ACC112 (cell line): Measurements from ENCODE around the gene MRPL14.

Source experiments
- H2AFZ ChIP-seq: fragments of 200-600 bp; sonication (generic); one replicate; pipeline ENCODE4 v1.6.0; 2017; ENCODE audit warnings: antibody characterized with exemption, low read length; ENCODE audit not compliant: unreplicated experiment
- H3K27ac ChIP-seq: fragments of 200-600 bp; sonication (generic); 2 replicates; pipeline ENCODE4 v1.5.1; 2014; ENCODE audit warnings: low read depth, mild to moderate bottlenecking, antibody characterized with exemption, low read length, moderate library complexity
- H3K27me3 ChIP-seq: fragments of 200-600 bp; sonication (generic); 2 replicates; pipeline ENCODE4 v1.6.1; 2014; ENCODE audit warnings: mild to moderate bottlenecking, antibody characterized with exemption, low read length, moderate library complexity, mixed read lengths; ENCODE audit not compliant: insufficient read depth
- H3K36me3 ChIP-seq: fragments of 200-600 bp; sonication (generic); 2 replicates; pipeline ENCODE4 v1.6.1; 2016; ENCODE audit warnings: mild to moderate bottlenecking, antibody characterized with exemption, low read length, moderate library complexity, mixed read lengths; ENCODE audit not compliant: insufficient read depth
- H3K4me1 ChIP-seq: fragments of 200-600 bp; sonication (generic); one replicate; pipeline ENCODE4 v1.6.1; 2016; ENCODE audit warnings: low read length, mixed read lengths; ENCODE audit not compliant: insufficient read depth, unreplicated experiment, control insufficient read depth
- H3K4me3 ChIP-seq: fragments of 200-600 bp; sonication (generic); 2 replicates; pipeline ENCODE4 v1.5.1; 2014; ENCODE audit warnings: mild to moderate bottlenecking, low read depth, low read length
- H3K79me2 ChIP-seq: fragments of 200-600 bp; sonication (generic); one replicate; pipeline ENCODE4 v1.6.0; 2016; ENCODE audit warnings: low read length; ENCODE audit not compliant: control insufficient read depth, unreplicated experiment, insufficient read depth

Gene MRPL14

GRCh38 chr6:44072959-44073611, 54.2 kb downstream of the MRPL14 start:
- Histone ChIP-seq H3K27ac (peak overlapping the region; percentile 96), H3K4me1 (peaks cover 39% of the 10 kb centered on the region), H3K4me3 (peak overlapping the region; percentile 69), H2AFZ (no peak overlapping the region), H3K27me3 (no peaks in the 10 kb centered on the region), H3K36me3 (no peaks in the 10 kb centered on the region), H3K79me2 (no peaks in the 10 kb centered on the region)

DNA sequence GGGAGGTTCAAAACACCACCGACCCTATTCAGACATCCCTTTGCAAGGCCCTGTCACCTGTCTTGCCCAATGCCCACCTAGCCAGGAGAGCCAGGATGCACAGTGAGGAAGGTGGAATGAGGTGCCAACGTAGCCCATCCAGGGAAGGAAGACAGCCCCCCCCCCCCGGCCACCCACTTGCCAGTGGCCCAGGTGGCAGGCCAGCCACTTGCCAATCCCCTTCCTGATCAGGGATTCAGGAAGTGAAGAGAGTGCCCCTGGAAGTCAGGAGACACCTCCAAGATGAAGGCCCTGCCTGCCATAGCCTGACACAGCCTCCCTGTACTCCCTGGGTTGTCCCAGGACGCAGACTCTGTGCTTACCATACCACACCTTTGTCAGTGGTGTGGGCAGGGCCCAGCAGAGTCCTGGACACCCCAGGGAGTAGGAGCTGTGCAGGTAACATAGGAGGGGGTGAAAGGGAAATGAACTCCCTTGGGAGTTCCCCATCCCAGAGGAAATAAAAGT, 54.7 kb downstream of the MRPL14 start:
- Histone ChIP-seq H3K27ac (peak overlapping the region; percentile 96), H3K4me3 (peak overlapping the region; percentile 69), H2AFZ (no peak overlapping the region), H3K79me2 (no peaks in the 10 kb centered on the region), H3K36me3 (no peaks in the 10 kb centered on the region), H3K4me1 (peaks cover 39% of the 10 kb centered on the region), H3K27me3 (no peaks in the 10 kb centered on the region)

DNA sequence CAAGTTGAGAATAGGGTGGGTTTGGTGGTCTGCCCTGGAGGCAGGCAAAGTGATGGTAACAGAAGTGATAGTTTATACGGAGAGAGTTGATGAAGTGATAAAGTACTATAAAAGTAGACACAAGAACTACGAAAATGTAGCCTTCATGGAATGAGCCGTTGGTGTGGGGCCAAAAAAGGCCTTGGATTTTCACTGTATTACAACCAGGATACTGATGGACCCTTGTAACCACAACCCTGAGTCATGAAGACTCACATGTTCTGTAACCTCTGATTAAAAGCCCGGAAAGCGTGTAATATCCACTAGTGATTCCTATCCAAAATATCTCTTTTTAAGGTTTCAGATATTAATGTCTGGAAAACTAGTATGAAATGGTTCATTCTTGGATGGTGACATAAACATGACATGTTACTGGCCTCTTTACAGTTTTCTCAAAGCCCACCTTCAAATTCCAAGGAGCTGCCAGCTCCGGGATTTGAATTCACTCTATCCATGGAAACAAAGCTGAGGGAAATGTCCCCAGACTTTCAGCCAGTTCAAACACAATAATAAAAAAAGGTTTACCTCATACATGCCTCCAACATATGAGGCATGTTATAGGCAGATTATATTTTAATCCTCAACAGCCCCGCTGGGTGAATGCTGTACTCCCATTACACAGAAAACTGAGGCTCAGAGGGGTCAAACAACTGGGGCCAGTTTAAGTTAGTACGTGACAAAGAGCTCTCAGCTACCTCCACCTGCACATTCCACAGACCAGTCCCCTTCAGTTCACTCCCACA, 55.4 kb downstream of the MRPL14 start:
- Histone ChIP-seq H3K36me3 (no peaks in the 10 kb centered on the region), H3K4me1 (peaks cover 41% of the 10 kb centered on the region), H3K27ac (peak overlapping the region; percentile 96), H2AFZ (peak overlapping the region; percentile 70), H3K4me3 (peak overlapping the region; percentile 29), H3K27me3 (no peaks in the 10 kb centered on the region), H3K79me2 (no peaks in the 10 kb centered on the region)

- H3K27me3 ChIP-seq: no peaks in the 10 kb centered on the region
- no peak overlapping the region for H3K4me3 ChIP-seq
- H3K27ac ChIP-seq: no peak overlapping the region
- no peak overlapping the region for H2AFZ ChIP-seq
- peaks cover 51% of the 10 kb centered on the region for H3K4me1 ChIP-seq
- H3K79me2 ChIP-seq: no peaks in the 10 kb centered on the region
- H3K36me3 ChIP-seq: no peaks in the 10 kb centered on the region
These were observed 58.5 kb downstream of the MRPL14 start for GRCh38 chr6:44068607-44069296.

- Histone ChIP-seq H3K27ac (peak overlapping the region; percentile 89; the same call in 1 of the 2 replicates), H3K4me1 (peaks cover 46% of the 10 kb centered on the region), H3K4me3 (no peak overlapping the region), H3K79me2 (no peaks in the 10 kb centered on the region), H3K27me3 (no peaks in the 10 kb centered on the region), H3K36me3 (no peaks in the 10 kb centered on the region), H2AFZ (no peak overlapping the region)
These were observed 59.8 kb downstream of the MRPL14 start for GRCh38 chr6:44067173-44068139.

GRCh38 chr6:44066394-44067172, 60.7 kb downstream of the MRPL14 start:
- H3K4me1 ChIP-seq: peaks cover 47% of the 10 kb centered on the region
- no peak overlapping the region for H3K4me3 ChIP-seq
- no peak overlapping the region for H2AFZ ChIP-seq
- no peaks in the 10 kb centered on the region for H3K36me3 ChIP-seq
- H3K79me2 ChIP-seq: no peaks in the 10 kb centered on the region
- H3K27ac ChIP-seq: peak overlapping the region; percentile 89; the same call in 1 of the 2 replicates
- H3K27me3 ChIP-seq: no peaks in the 10 kb centered on the region

DNA sequence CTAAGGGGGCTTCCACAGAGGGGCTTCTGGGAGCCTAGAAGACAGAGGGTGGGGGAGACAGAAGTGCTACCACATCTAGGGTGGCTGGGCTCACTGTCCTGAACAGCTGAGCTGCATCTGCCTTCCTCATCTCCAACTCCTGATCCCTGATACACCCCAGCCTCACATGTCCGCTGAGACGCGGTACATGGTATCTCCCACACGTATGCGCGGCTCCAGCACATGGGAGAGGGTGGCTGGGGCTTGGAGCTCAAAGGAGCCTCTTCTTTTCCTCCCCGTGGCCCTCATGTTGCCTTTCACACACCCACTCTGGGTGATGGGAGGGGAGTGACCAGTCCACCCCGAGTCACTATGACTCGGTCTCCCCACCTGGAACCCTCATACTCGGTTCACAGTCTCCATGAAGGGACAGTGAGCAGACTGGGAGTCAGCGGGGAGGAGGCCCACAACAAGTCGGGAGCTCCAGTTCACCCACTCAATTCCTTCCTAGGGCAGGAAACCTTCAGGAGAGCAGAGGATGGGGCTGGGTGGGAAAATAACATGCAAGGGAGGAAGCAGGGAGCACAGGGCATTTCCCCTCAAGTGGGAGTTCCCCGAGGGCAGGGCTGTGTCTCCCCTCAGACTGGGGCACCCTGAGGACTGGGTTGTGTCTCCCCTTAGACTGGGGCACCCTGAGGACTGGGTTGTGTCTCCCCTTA, 61.7 kb downstream of the MRPL14 start:
- H3K27ac ChIP-seq: peak overlapping the region; percentile 89
- no peak overlapping the region for H2AFZ ChIP-seq
- no peak overlapping the region for H3K4me3 ChIP-seq
- H3K27me3 ChIP-seq: no peaks in the 10 kb centered on the region
- H3K36me3 ChIP-seq: no peaks in the 10 kb centered on the region
- no peaks in the 10 kb centered on the region for H3K79me2 ChIP-seq
- H3K4me1 ChIP-seq: peaks cover 49% of the 10 kb centered on the region

DNA sequence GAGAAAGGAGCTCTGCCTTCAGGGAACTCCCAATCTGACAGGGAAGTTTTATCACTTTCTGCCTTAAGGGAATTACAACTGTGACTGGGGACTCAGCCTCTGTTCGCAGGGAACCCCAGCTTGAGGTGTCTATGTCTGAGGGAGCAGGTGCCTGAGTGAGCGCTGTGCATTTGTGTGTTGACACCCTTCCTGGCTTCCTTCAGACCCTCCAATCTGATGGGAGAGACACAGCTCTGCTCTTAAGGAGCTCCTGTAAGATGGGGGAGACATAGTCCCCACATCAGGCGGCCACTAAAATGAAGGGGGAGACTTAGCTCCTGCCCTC, 62.3 kb downstream of the MRPL14 start:
- H3K36me3 ChIP-seq: no peaks in the 10 kb centered on the region
- H3K79me2 ChIP-seq: no peaks in the 10 kb centered on the region
- peak overlapping the region; percentile 89 for H3K27ac ChIP-seq
- no peak overlapping the region for H2AFZ ChIP-seq
- no peak overlapping the region for H3K4me3 ChIP-seq
- no peaks in the 10 kb centered on the region for H3K27me3 ChIP-seq
- peaks cover 56% of the 10 kb centered on the region for H3K4me1 ChIP-seq
